ENCODE measurements around the gene TOMM20.

DNA sequence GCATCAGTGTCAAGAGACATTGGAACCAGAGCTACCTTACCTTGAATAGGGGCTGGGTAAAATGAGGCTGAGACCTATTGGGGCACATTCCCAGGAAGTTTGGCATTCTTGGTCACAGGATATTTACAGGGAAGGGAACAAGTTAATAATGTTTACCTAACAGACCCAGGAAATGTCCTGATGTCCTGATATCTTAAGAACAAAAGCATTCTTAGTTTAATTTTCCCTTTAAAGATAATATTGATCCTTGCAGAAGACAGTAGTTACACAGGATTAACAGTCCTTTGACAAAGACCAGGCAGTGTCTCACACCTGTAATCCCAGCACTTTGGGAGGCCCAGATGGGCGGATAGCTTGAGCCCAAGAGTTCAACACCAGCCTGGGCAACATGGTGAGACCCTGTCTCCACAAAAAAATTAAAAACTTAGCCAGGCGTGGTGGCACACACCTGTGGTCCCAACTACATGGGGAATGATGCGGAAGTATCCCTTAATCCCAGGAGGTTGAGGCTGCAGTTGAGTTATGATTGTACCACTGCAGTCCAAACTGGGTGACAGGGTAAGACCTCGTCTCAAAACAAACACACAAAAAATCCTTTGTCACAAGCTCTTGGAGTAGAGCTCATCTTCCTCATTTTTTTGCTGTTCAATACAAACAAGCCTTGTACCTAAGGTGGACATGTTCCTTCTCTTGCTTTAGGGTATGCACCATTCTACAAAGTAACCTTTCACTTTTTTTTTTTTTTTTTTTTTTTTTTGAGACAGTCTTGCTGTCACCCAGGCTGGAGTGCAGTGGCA is 1.3 kb upstream of the TOMM20 start:
- TF ChIP-seq CTCF (IDR thresholded peaks at IDR 0.05) (no peak), POLR2A (IDR thresholded peaks at IDR 0.05) (no peak)

Data from testis (tissue), 2 donors.